ENCODE measurements around the gene CDCA7L. TPM values are rescaled to one million over a fixed set of nuclear protein-coding genes. Genes with fewer than 3 reads are reported as not detected.
A peak's percentile ranks its signal among the peaks of the same experiment; 100 is the strongest.
"Not testable (repeated sequence)": the region's sequence is repeated elsewhere in the genome, so short reads cannot be mapped to it uniquely, and the experiment has no call there.

Gene CDCA7L
- total and polyA plus RNA-seq, 8 donors = 27.5 to 63.7 (median 49.1) TPM

DNA sequence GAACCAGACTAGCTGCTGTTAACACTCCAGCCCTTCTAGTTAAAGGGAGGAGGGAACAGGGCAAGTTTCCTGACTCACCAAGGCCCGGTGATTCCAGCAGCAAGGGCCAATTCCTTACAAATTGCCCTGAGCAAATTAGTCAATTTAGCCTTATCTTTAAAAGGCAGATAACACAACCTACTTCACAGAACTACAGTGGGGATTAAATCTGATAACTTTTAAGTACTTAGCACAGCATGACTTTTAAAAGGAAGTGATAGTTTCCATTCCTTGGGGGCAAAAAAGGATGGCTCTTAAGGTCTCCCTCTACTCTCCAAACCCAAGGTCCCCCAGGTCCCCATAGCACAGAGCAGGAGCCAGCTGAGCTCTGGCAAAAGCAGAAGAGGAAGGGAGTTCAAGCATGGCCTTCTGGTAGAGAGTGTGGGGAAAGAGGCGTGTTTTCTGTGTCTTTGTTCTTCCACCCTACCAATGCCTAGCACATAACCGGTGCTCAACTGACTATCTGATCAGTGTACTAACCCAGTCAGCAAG is 4.0 kb downstream of the CDCA7L start:
- H3K9me3 ChIP-seq = no peaks in the 10 kb centered on the region
- peak overlapping the region; percentile 4 to 56 for H3K27ac ChIP-seq
- intact Hi-C loops (cut with DNase I) = no loop called here
- ATAC-seq (no peak), DNase-seq (no peak)
- TF ChIP-seq, protein P1, sequence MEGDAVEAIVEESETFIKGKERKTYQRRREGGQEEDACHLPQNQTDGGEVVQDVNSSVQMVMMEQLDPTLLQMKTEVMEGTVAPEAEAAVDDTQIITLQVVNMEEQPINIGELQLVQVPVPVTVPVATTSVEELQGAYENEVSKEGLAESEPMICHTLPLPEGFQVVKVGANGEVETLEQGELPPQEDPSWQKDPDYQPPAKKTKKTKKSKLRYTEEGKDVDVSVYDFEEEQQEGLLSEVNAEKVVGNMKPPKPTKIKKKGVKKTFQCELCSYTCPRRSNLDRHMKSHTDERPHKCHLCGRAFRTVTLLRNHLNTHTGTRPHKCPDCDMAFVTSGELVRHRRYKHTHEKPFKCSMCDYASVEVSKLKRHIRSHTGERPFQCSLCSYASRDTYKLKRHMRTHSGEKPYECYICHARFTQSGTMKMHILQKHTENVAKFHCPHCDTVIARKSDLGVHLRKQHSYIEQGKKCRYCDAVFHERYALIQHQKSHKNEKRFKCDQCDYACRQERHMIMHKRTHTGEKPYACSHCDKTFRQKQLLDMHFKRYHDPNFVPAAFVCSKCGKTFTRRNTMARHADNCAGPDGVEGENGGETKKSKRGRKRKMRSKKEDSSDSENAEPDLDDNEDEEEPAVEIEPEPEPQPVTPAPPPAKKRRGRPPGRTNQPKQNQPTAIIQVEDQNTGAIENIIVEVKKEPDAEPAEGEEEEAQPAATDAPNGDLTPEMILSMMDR (IDR thresholded peaks at IDR 0.05) = no peak
- H3K27me3 ChIP-seq = peaks cover 0 to 8% of the 10 kb centered on the region in 2 donors
- no peak overlapping the region for H3K4me3 ChIP-seq
- peaks cover 12 to 73% of the 10 kb centered on the region in 2 donors for H3K4me1 ChIP-seq
- no peaks in the 10 kb centered on the region for H3K36me3 ChIP-seq

DNA sequence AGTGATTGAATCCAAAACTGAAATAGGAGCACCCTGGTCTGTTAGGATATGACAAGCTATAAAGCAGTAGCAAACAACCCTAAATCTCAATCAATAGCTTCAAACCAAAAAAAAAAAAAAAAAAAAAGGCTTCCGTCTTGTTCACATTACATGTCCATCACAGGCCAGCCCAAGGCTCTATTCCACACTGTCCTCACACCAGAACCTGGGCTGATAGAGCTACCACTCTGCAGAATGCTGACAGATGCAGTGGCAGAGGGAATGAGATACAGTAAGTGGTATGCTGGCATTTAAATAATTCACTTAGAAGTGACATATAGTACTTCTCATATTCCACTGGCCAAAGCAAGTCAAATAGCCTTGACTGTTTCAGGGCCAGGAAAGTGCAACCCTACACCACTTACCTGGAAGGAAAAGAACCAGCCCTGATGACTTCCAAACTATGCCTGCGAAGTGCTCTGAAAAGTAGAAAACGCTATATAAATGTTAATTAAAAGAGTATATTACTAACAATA is 5.8 kb downstream of the CDCA7L start:
- no peak overlapping the region for H3K27ac ChIP-seq
- TF ChIP-seq, protein P1 (IDR thresholded peaks at IDR 0.05) = no peak
- H3K4me3 ChIP-seq = no peak overlapping the region
- H3K9me3 ChIP-seq = no peaks in the 10 kb centered on the region
- H3K36me3 ChIP-seq = no peaks in the 10 kb centered on the region
- peaks cover 12 to 66% of the 10 kb centered on the region in 2 donors for H3K4me1 ChIP-seq
- DNase-seq (no peak), ATAC-seq (peak; percentile 8)
- intact Hi-C loops (cut with DNase I) = no loop called here
- no peaks in the 10 kb centered on the region for H3K27me3 ChIP-seq

- no peak overlapping the region for H3K4me3 ChIP-seq
- no peaks in the 10 kb centered on the region for H3K9me3 ChIP-seq
- peak in 1 of 4 donors; percentile 50 for DNase-seq
- no peaks in the 10 kb centered on the region for H3K27me3 ChIP-seq
- ATAC-seq = peak; percentile 68
- intact Hi-C loops (cut with DNase I) = no loop called here
- TF ChIP-seq, protein P1 (IDR thresholded peaks at IDR 0.05) = no peak
- H3K36me3 ChIP-seq = no peaks in the 10 kb centered on the region
- H3K27ac ChIP-seq = peak overlapping the region in 1 of 2 donors; percentile 55
- H3K4me1 ChIP-seq = peaks cover 12 to 66% of the 10 kb centered on the region in 2 donors
Observed at GRCh38 chr7:21939136-21939857, 6.4 kb downstream of the CDCA7L start.

- peak overlapping the region in 1 of 2 donors; percentile 55 for H3K27ac ChIP-seq
Observed at GRCh38 chr7:21938463-21938862, 7.2 kb downstream of the CDCA7L start.

DNA sequence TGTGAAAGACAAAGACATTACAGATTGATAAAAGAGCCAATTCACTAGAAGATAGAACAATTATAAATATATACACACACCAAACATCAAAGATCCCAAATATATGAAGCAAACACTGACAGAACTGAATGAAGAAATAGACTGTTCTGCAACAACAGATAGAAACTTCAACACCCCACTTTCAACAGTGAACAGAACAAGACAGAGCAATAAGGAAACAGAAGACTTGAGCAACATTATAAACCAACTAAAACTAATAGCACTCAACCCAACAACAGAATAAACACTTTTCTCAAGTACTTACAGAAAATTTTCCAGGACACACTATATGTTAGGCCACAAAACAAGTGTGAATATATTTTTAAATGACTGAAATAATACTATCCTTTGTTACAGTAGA is 10.9 kb downstream of the CDCA7L start:
- peaks cover 3 to 27% of the 10 kb centered on the region in 2 donors for H3K4me1 ChIP-seq
- DNase-seq (no peak), ATAC-seq (peak; percentile 70)
- no peaks in the 10 kb centered on the region for H3K36me3 ChIP-seq
- intact Hi-C loops (cut with DNase I) = no loop called here
- no peaks in the 10 kb centered on the region for H3K27me3 ChIP-seq
- no peaks in the 10 kb centered on the region for H3K9me3 ChIP-seq
- H3K27ac ChIP-seq = peak overlapping the region in 1 of 2 donors; percentile 50
- no peak overlapping the region for H3K4me3 ChIP-seq
- TF ChIP-seq, protein P1 (IDR thresholded peaks at IDR 0.05) = no peak

More at GRCh38 chr7:21938463-21938862, 7.2 kb downstream of the CDCA7L start:
- intact Hi-C loops (cut with DNase I) = no loop called here
- ATAC-seq (no peak), DNase-seq (no peak)
- Histone ChIP-seq H3K9me3 (no peaks in the 10 kb centered on the region), H3K4me1 (peaks cover 12 to 61% of the 10 kb centered on the region in 2 donors), H3K4me3 (no peak overlapping the region), H3K27me3 (no peaks in the 10 kb centered on the region), H3K36me3 (no peaks in the 10 kb centered on the region)
- TF ChIP-seq, protein P1 (IDR thresholded peaks at IDR 0.05) = no peak

- H3K27ac ChIP-seq; intact Hi-C loops (cut with DNase I); DNase-seq; H3K9me3 ChIP-seq; ATAC-seq; H3K36me3 ChIP-seq; H3K27me3 ChIP-seq; H3K4me3 ChIP-seq: not testable (repeated sequence)
- peaks cover 0 to 18% of the 10 kb centered on the region in 2 donors for H3K4me1 ChIP-seq
Observed at GRCh38 chr7:21933293-21933692, 12.4 kb downstream of the CDCA7L start.
